GM19238 (cell line): ENCODE results near the gene SMG6.

Experiments
- DNase-seq: peaks from one replicate; pipeline ENCODE4 v3.0.0; 2011; ENCODE audit warnings: low spot score; ENCODE audit not compliant: insufficient read length

SMG6 gene

DNA sequence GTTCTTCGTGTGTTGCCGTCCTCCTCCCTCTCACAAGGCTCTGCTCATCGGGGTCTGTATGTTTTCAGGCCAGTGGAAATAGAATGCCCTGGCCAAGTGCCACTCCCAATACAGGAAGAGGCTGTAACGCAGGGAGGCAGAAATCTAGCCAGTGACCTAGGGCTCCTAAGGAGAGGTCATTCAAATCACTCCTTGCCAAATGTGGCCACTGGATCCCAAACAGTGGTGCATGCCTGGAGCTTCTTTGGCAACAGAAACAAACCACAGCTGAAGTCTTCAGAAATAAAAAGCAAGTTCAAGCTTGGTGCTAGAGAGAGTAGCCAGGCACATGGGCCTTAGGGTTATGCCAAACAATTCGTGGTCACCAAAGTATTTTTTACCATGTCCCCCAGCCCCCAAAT lies 66.1 kb downstream of the SMG6 start:
- no peak for DNase-seq

- no peak for DNase-seq
These were observed 67.7 kb downstream of the SMG6 start for GRCh38 chr17:2235792-2236366.

DNA sequence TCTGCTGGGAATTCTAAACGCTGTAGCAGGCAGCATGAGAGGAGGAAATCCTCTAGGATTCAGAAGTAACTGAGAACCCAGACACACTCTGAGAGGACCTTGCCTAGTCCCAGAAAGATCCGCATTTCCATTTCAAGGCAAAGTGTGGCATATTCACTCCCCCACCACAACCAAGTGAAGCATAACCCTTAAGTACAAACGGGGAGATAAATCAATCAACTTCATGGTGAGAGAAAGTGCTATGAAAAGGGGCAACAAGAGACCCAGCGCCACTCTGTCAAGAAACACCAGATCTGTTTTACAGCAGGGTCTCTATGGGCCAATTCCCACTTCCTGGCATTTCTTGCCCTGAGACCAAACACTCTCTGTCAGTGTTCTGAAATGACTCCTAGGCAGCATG lies 68.3 kb downstream of the SMG6 start:
- no peak for DNase-seq

DNA sequence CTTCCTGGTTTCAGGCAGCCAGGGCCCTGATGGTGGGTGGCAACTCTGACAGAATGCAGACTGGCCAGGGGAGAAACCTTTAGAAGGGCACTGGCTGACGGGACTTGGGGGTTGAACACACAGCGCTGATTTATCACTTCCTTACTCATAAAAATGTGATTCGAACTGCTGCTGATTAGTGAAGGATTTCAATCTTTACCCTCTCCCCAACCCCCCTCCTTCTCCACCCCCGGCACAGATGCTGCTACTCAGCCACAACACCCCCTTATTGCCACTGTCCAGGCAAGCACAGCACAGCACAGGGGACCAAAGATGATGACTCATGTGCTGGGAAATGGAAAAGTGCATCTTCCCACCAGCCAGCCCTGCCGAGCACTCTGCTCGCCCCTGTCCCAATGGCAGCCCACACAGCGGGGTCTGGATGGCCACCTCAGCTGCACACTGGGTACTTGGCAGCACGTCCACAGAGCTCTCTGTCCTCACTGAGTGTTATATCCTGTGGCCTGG lies 70.1 kb downstream of the SMG6 start:
- no peak for DNase-seq

GRCh38 chr17:2232244-2232638 lies 71.3 kb downstream of the SMG6 start:
- no peak for DNase-seq

DNA sequence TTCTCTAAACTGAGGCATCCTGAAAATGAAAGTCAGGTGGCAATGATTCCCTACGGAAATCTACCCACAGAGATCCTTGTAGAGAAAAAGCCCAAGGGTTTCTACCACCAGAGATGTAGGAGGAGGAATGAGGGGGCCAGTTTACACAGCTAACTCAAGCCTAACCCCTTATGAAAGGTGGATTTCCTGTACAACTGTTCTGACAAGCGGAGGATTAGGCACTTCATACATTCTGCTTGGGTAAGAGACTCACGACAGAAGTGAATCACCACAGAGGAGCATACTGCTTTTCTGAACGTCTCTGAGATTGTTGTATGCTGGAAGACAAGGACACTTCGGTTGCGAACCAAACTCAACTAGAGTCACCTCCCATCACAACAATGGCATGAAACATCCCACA lies 72.7 kb downstream of the SMG6 start:
- no peak for DNase-seq

DNA sequence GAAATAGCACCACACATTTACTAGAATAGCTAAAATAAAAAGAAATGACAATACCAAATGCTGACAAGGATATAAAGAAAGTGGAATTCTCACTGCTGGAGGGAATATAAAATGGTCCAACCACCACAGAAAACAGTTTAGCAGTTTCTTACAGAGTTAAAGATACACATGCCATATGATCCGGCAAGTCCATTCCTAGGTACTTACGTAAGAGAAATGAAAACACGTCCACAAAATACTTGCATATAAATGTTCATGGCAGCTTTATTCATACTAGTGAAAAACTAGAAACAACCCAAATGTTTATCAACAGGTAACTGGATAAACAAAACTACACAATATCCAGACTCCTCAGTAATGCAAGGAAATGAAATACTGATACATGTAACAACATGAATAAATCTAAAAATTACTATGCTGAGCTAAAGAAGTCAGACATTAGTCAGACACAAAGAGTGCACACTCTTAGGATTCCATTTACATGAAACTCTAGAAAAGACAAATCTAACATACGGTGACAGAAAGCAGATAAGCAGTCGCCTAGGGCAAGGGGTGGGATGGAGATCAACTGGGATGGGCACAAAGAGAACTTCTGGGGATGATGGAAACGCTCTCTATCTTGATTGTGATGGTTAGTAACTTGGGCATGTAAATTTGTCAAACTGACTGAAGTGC lies 76.4 kb downstream of the SMG6 start:
- no peak for DNase-seq

DNA sequence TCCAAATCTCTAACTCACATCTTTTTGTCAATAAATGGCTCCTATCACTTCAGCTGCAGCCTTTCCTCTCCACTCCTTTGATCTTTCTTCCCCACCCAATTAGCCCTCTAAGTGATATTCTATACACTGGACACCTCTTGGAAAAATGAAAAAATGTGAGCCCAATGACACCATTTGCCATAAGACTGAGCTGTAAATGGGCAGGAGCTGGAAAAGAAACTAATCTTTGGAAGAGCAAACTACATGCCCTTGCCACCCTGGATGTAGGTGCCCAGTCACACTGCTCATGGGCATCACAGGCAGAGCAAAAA lies 80.0 kb downstream of the SMG6 start:
- no peak for DNase-seq

GRCh38 chr17:2222901-2223616 lies 80.5 kb downstream of the SMG6 start:
- DNase-seq, result peak; percentile 30

DNA sequence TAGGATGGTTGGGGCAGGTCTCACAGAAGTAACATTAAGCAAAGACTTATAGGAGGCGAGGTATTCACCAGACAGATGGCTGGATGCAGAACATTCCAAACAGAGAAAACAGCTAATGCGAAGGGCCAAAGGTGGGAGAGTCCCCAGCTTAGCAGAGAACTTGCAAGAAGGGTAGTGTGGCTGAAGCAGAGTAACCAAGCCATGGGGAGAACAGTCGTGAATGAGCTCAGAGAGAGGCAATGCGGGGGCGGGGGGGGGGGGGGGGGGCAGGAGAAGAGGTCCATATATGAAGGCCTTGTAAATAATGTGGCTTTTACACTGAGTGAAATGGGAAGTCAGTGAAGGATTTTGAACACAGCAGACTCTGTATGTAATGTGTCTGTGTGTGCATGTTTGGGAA lies 81.3 kb downstream of the SMG6 start:
- DNase-seq, result no peak

DNA sequence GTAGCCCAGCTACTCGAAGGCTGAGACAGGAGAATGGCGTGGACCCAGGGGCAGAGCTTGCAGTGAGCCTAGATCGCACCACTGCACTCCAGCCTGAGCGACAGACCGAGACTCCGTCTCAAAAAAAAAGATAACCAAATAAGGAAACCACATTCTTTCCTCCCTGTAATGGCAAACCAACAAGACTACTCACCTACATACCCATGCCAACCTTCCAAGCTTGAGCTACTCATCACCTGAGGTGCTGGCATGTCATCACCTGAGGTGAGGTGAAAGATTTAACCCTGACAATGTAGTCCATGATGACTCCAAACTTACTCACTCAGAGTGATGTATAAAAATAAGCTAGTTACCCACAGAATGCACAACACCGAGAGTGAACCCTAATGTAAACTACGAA lies 85.2 kb downstream of the SMG6 start:
- DNase-seq, result no peak

- peak; percentile 75 for DNase-seq
These were observed 87.8 kb downstream of the SMG6 start for GRCh38 chr17:2215616-2216364.

DNA sequence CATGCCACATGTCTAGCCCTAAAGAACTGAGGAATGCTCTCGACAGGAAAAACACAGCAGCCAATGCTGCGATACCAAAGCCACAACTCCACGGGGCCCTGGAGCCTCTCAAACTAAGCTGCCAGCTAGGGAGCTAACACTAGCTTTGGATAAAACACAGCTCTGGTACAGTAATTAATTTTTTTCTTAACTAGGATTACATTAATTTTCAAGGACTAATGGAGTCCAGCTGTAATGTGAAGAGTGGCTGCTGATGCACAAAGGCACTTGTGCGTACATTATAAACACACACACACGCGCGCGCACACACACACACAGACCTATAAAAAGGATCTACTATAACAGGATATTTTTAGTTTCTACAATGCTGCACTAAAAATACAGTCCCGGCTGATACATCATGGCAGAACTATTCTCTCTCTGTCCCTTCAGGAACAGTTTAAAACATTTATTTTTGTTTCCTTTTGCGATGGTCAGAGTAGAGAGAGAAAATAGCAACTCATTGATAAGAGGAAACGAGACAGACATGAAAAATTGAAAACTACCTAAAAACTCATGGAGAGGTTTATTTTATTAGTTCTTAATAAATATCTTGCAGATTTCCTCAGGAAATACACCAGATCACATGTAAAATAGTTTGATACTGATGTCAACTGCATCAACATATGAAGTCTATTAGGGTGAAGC lies 88.5 kb downstream of the SMG6 start:
- no peak for DNase-seq

GRCh38 chr17:2214047-2214928 lies 89.3 kb downstream of the SMG6 start:
- no peak for DNase-seq

GRCh38 chr17:2213291-2213960 lies 90.2 kb downstream of the SMG6 start:
- DNase-seq, result no peak

DNA sequence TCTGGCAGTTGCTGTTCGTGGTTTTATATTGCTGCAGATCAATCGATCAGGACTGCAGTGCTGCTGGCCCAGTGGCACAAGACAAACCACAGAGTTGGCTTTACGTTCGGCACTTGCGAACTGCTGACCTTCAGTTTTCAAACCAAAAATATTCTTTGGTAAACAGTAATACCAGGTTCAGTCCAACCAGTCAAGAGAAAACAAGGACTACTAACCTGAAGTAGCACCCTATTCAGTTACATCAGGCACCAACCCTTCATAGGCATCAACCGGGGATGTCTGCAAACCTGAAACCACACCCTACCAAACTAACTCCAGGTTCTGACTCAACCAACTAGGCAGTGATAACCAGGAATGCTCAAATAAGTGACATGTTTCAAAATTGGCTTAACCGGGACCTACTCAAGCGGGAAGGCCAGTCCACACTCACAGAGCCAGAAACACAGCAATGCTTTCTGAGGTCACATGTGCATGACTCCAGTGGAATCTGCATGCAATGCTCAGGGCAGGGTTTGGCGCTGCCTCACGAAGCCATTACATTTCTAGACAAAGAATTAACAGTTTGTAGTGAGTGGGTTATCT lies 91.1 kb downstream of the SMG6 start:
- no peak for DNase-seq

- DNase-seq, result no peak
These were observed 91.8 kb downstream of the SMG6 start for GRCh38 chr17:2211661-2212399.

- no peak for DNase-seq
These were observed 92.9 kb downstream of the SMG6 start for GRCh38 chr17:2210726-2211125.
